ENCODE results near the gene MRPS34.
"Not testable (repeated sequence)": the region's sequence is repeated elsewhere in the genome, so short reads cannot be mapped to it uniquely, and the experiment has no call there.

MRPS34 gene

DNA sequence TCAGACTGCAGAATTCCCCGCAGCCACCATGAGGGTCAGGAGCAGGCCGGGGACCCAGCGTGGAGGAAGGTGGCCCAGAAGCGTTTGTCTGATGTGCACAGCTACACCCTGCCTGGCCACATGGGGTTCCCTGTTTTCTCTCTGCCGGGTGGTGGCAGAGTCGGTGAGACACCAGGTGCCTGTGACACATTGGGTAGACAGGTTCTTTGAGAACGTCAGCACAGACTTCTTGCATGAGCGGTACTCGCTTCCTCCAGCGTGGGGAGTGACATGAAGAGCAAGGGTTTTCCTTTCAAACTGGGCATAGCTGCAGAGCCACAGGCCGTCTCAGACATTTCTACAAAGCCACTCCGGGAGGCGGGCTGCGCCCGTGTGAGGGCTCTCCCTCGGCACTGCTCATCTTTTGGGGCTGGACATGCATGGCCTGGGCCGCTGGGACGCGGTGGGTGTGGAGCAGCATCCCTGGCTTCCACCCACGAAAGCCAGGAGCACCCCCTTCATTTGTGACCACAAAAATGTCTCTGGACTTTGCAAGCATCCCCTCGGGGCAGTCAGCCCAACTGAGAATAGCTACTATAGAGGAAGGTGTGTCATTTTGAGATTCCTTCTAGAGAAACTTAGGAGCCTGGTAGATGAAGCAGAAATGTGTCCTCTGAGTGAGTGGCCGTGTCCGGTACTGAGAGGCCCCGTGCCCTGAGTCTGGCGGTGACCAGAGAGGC is 27.6 kb downstream of the MRPS34 start:
- H3K9ac ChIP-seq: 0 out of 2 replicates have a peak overlapping the region, but pooled peaks have one; percentile 32
- no peaks in the 10 kb centered on the region for H3K27me3 ChIP-seq
- no peaks in the 10 kb centered on the region for H3K9me3 ChIP-seq
- H3K36me3 ChIP-seq: peaks cover 99% of the 10 kb centered on the region
- no peak overlapping the region for H3K4me3 ChIP-seq
- no peak for TF ChIP-seq Cebpa-rat (IDR thresholded peaks at IDR 0.05)
- H4K20me1 ChIP-seq: peaks cover 79% of the 10 kb centered on the region
- peak overlapping the region; percentile 23; the same call in 1 of the 2 replicates for H3K27ac ChIP-seq
- peak overlapping the region; percentile 32 for H3K4me2 ChIP-seq
- H3K4me1 ChIP-seq: peaks cover 12% of the 10 kb centered on the region

DNA sequence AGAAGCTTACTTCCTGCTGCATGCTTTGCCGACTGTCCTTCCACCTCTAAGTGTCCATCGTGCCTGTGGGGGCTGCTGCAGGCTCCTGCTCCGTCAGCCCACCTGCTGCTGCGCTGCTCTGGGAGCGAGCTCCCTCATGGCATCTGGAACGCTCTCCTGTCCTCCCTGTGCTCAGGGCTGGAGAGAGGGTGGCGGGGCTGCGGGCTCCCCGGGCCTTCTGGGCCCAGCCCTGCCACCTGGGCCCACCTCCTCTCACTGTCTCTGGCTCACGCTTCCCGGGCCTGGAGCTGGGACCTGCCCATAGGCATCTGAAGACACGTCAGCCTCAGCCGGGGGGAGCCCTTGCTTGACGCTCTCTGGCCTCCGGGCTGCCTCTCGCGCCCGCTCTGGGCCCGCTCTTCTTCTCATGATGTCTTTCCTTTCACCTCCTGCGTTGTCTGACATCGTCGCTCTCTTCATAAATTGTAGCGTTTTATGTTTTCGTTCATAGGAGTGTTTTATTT is 28.5 kb downstream of the MRPS34 start:
- H3K27ac ChIP-seq: no peak overlapping the region
- peaks cover 78% of the 10 kb centered on the region for H4K20me1 ChIP-seq
- no peaks in the 10 kb centered on the region for H3K27me3 ChIP-seq
- H3K9me3 ChIP-seq: peaks cover 3% of the 10 kb centered on the region; the same call in 1 of the 2 replicates
- H3K36me3 ChIP-seq: peaks cover 96% of the 10 kb centered on the region
- H3K4me2 ChIP-seq: no peak overlapping the region
- H3K4me1 ChIP-seq: peaks cover 12% of the 10 kb centered on the region
- H3K9ac ChIP-seq: 0 out of 2 replicates have a peak overlapping the region, but pooled peaks have one; percentile 19
- H3K4me3 ChIP-seq: no peak overlapping the region
- TF ChIP-seq Cebpa-rat (IDR thresholded peaks at IDR 0.05): no peak

DNA sequence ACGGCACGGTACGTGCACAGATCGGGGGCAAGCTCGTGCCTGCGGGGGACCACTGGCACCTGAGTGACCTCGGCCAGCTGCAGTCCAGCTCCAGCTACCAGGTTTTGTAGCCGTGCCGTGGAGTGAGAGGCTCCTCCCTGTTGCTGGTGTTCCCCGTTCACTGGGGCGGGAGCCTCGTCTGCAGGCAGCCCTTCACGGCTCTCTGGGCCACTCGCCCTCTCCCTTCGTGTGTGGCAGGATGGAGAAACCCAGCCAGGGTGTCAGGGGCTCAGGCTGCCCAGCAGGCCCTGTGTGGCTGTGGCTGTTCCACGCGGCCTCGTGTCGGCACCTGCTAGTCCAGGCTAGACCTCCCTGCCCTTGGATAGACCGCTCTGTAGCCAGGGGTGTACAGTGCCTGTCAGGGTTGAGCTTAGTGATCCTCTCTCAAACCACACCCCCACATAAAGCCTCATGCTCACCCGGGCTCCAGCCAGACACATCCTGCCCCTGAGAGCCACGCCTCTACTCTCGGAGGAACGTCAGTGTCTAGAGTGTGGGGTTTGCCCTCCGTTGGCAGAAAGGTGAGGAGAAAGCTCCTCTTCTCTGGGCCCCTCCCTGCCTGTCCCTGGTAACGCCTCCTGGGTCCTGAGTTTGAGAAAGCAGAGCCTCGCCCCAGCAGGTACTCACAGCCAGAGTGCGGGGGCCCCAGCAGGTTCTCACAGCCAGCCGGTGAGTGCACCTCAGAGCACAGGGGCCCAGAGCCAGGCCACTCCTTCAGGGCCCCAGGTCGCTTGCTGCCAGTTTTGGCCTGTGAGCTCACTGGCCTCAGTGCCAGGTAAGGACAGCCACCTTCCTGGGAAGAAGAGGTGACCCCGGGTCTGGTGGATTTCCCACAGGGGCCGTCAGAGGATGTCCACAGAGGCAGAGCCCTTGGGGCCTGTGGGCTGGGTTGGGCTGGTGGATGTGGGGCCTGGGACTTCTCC is 29.3 kb downstream of the MRPS34 start:
- peaks cover 12% of the 10 kb centered on the region for H3K4me1 ChIP-seq
- H3K27ac ChIP-seq: no peak overlapping the region
- H3K4me2 ChIP-seq: no peak overlapping the region
- no peak overlapping the region for H3K4me3 ChIP-seq
- H3K9ac ChIP-seq: 0 out of 2 replicates have a peak overlapping the region, but pooled peaks have one; percentile 19
- peaks cover 75% of the 10 kb centered on the region for H4K20me1 ChIP-seq
- TF ChIP-seq Cebpa-rat (IDR thresholded peaks at IDR 0.05): no peak
- peaks cover 89% of the 10 kb centered on the region for H3K36me3 ChIP-seq
- H3K27me3 ChIP-seq: no peaks in the 10 kb centered on the region
- H3K9me3 ChIP-seq: peaks cover 10% of the 10 kb centered on the region; the same call in 1 of the 2 replicates

DNA sequence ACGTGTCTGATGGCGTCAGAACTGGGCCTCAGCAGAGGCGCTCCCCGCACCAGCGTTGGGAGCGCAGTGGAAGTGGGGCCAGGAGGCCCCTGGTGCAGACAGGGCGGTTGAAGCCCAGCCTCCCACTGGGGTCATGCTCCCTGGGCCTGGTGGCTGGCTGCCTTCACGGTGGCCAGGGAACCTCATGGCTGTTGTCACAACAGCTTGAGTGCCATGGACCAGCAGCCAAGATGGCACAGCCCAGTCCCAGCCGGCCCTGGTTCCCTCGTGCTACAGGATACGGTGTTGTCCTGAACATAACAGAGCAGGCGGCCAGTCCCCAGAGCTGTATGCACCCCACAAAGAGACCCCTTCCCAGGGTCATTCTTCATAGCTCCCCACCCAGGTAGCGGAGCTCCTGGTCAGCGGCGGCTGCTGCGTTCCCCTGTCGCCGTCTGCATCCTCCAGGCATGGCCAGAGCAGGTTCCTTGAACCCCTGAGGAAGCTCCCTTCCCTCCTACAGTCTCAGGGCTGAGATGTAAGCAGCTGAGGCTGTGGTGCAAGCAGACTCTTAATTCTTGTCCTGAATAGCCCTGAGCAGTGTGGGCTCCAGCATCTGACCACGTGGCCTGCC is 31.3 kb downstream of the MRPS34 start:
- Histone ChIP-seq H3K4me3 (no peak overlapping the region), H3K4me1 (peaks cover 12% of the 10 kb centered on the region), H3K4me2 (no peak overlapping the region), H3K27me3 (no peaks in the 10 kb centered on the region), H3K27ac (no peak overlapping the region), H3K9me3 (peaks cover 30% of the 10 kb centered on the region), H4K20me1 (peaks cover 66% of the 10 kb centered on the region), H3K9ac (no peak overlapping the region), H3K36me3 (peaks cover 69% of the 10 kb centered on the region)
- TF ChIP-seq Cebpa-rat (IDR thresholded peaks at IDR 0.05): no peak

DNA sequence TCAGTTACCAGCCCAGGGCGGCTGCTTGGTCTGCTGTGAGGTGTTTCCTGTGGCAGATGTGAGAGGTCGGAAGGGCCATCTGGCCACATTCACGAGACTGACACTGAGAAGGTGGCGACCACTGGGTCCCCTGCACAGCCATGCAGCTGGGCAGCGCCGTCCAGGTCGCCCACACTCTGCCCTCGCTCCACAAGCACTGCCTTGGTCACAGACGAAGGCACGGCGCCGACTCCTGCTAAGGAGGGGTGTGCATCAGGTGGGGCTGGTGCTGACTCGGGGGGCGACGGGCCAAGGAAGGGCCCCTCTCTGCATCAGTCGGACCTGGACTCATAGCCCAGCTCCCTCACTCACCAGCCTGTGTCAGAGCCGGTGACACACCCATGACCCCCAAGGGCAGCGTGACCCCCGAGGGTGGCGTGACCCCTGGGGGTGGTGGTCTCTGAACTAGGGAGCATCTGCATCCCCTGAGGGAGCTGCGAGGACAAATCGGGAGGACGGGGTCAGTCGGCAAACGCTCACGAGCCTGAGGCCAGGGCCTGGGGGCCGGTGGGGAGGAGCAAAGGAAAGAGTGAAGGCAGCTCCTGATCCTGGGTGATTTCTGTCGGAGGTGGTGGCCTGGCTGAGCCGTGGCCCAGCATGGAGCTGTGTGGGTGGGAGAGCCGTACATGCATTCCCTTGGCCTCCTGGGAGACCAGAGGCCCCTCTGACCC is 32.0 kb downstream of the MRPS34 start:
- H3K9ac ChIP-seq: no peak overlapping the region
- H3K4me1 ChIP-seq: peaks cover 12% of the 10 kb centered on the region
- H4K20me1 ChIP-seq: peaks cover 59% of the 10 kb centered on the region
- peaks cover 61% of the 10 kb centered on the region for H3K36me3 ChIP-seq
- H3K9me3 ChIP-seq: peaks cover 37% of the 10 kb centered on the region
- TF ChIP-seq Cebpa-rat (IDR thresholded peaks at IDR 0.05): no peak
- H3K27ac ChIP-seq: no peak overlapping the region
- H3K27me3 ChIP-seq: no peaks in the 10 kb centered on the region
- H3K4me2 ChIP-seq: no peak overlapping the region
- H3K4me3 ChIP-seq: no peak overlapping the region

DNA sequence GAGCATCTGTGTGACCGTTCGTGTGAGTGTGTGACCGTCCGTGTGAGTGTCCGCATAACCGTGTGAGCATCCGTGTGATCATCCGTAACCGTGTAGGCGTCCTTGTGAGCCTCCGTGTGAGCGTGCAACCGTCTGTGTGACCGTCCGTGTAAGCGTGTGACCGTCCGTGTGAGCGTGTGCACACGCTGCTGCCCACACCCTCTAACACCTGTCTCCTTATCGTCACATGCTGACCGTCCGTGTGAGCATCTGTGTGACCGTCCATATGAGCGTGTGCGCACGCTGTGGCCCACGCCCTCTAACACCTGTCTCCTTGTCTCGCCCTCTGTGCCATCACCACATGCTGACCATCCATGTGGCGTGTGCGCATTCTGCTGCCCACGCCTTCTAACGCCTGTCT is 32.7 kb downstream of the MRPS34 start:
- peaks cover 5% of the 10 kb centered on the region for H3K4me1 ChIP-seq
- H3K36me3 ChIP-seq: peaks cover 60% of the 10 kb centered on the region
- H3K27ac ChIP-seq: no peak overlapping the region
- no peaks in the 10 kb centered on the region for H3K27me3 ChIP-seq
- peaks cover 52% of the 10 kb centered on the region for H4K20me1 ChIP-seq
- peaks cover 44% of the 10 kb centered on the region for H3K9me3 ChIP-seq
- no peak for TF ChIP-seq Cebpa-rat (IDR thresholded peaks at IDR 0.05)
- H3K9ac ChIP-seq: no peak overlapping the region
- no peak overlapping the region for H3K4me3 ChIP-seq
- no peak overlapping the region for H3K4me2 ChIP-seq

DNA sequence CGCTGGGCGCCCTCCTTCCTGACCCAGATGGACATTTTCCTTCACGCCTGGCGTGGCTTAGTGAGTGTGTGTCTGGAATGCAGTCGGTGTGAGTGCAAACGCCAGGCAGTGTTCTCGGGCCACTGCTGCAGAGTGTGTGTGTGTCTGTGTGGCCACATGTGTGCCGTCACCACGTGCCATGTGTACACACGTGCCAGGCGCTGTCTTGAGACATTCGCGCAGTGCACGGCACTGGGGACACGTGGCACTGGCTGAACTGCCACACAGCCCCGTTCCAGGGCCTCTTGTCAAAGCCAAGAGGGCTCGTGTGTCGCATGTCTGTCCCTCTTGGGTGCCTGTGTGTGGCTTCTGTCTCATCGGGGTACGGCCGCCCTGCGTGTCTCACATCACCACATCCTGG is 38.1 kb downstream of the MRPS34 start:
- no peak overlapping the region; the same call in 1 of the 2 replicates for H3K4me3 ChIP-seq
- no peak overlapping the region for H3K27ac ChIP-seq
- H4K20me1 ChIP-seq: peaks cover 40% of the 10 kb centered on the region; the same call in 1 of the 2 replicates
- no peaks in the 10 kb centered on the region for H3K4me1 ChIP-seq
- peaks cover 59% of the 10 kb centered on the region for H3K36me3 ChIP-seq
- no peaks in the 10 kb centered on the region for H3K27me3 ChIP-seq
- H3K9ac ChIP-seq: no peak overlapping the region
- H3K4me2 ChIP-seq: no peak overlapping the region
- TF ChIP-seq Cebpa-rat (IDR thresholded peaks at IDR 0.05): no peak
- peaks cover 68% of the 10 kb centered on the region for H3K9me3 ChIP-seq

DNA sequence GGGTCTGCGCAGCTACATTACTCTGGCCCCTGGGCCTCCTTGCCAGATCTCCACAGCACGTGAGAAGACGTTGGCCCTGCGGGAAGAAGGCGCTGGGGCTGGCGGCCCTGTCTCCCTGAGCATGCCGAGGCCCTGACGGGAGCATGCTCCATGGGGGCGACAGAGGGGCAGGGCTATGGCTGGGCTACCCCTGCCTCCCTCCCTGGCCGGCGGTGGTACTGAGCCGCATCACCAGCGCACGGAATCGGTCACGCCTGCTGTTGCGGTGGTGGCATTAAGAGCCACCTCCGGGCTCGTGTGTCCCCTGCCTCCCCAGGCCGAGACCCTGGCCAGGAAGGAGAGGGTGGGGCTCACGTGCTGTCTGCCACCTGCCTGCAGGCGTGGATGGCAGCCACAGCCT is 38.8 kb downstream of the MRPS34 start:
- no peak overlapping the region for H3K27ac ChIP-seq
- no peak overlapping the region for H3K9ac ChIP-seq
- H3K4me1 ChIP-seq: no peaks in the 10 kb centered on the region
- no peaks in the 10 kb centered on the region for H3K27me3 ChIP-seq
- H3K36me3 ChIP-seq: peaks cover 64% of the 10 kb centered on the region
- H4K20me1 ChIP-seq: peaks cover 42% of the 10 kb centered on the region
- no peak for TF ChIP-seq Cebpa-rat (IDR thresholded peaks at IDR 0.05)
- H3K4me3 ChIP-seq: no peak overlapping the region; the same call in 1 of the 2 replicates
- peaks cover 62% of the 10 kb centered on the region for H3K9me3 ChIP-seq
- no peak overlapping the region for H3K4me2 ChIP-seq

DNA sequence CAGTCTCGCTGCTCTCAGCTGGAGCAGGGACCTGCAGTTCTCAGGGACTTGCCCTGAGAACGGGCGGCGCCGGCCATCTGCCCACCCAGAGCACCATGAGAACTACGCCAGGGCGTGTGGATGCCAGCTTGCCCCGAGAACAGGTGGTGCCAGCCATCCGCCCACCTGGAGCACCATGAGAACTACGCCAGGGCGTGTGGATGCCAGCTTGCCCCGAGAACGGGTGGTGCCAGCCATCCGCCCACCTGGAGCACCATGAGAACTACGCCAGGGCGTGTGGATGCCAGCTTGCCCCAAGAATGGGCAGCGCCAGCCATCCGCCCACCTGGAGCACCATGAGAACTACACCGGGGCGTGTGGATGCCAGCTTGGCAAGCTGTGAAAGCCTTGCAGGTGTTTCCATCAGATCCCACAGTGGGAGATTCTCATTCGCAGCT is 40.4 kb downstream of the MRPS34 start:
- H3K4me3 ChIP-seq, H3K27me3 ChIP-seq, H3K4me2 ChIP-seq, H3K4me1 ChIP-seq, H3K27ac ChIP-seq, H3K9ac ChIP-seq: not testable (repeated sequence)
- H3K9me3 ChIP-seq: peaks cover 47% of the 10 kb centered on the region
- peaks cover 80% of the 10 kb centered on the region for H3K36me3 ChIP-seq
- H4K20me1 ChIP-seq: peaks cover 58% of the 10 kb centered on the region
